Psoas muscle (tissue), 8 donors: Measurements from ENCODE around the gene CHKA. TPM values are rescaled to one million over a fixed set of nuclear protein-coding genes. Genes with fewer than 3 reads are reported as not detected.

Experiments used
- ATAC-seq, 4 donors: fragments of 200-7000 bp; cut with Tn5 transposase; one replicate each; pipeline ENCODE4 v1.9.1; 2020; ENCODE audit warnings: moderate library complexity in 3 of 4, mild to moderate bottlenecking in 2 of 4
- DNase-seq, 2 donors: peaks; one replicate each; pipeline ENCODE4 v3.0.0-alpha.2; 2020
- H3K27ac ChIP-seq: fragments of 200-600 bp; one replicate; pipeline ENCODE4 v1.8.0; 2022
- H3K27me3 ChIP-seq, 3 donors: fragments of 200-600 bp in 1 of 3; one replicate each; pipeline versions ENCODE4 v1.6.1 to v1.8.0; 2013 to 2022; ENCODE audit warnings: low read length in 2 of 3, mild to moderate bottlenecking in 2 of 3, moderate library complexity in 1 of 3; ENCODE audit not compliant: insufficient read depth in 3 of 3
- H3K36me3 ChIP-seq, 2 donors: fragments of 200-600 bp in 1 of 2; one replicate each; pipeline versions ENCODE4 v1.6.1 to v1.8.0; 2013 to 2022; ENCODE audit warnings: low read depth in 1 of 2, mild to moderate bottlenecking in 1 of 2, moderate library complexity in 1 of 2; ENCODE audit not compliant: insufficient read depth in 1 of 2
- H3K4me1 ChIP-seq: fragments of 200-600 bp; one replicate; pipeline ENCODE4 v1.8.0; 2022
- H3K4me3 ChIP-seq: fragments of 200-600 bp; one replicate; pipeline ENCODE4 v1.8.0; 2022; ENCODE audit warnings: mild to moderate bottlenecking
- H3K9me3 ChIP-seq: fragments of 200-600 bp; one replicate; pipeline ENCODE4 v1.8.0; 2022
- WGBS, 3 donors: extraction: QIAGEN DNeasy Blood & Tissue Kit; methylation state at CpG; one replicate each; pipeline versions ENCODE4 v1.1.6 to v1.1.7; 2013; 5-methylcytosine and 5-hydroxymethylcytosine counted together
- intact Hi-C, 2 donors: fragments of 100-400 bp; cut with DNase I; formaldehyde crosslinking; loops; one replicate each; pipeline versions ENCODE4 v1.11.0 to v1.14.2; 2022
- polyA plus RNA-seq, 3 donors: library from polyadenylated mRNA; stranded (reverse); fragments of 200-250 nt; gene quantifications; one replicate each; pipeline ENCODE4 v1.2.3, GENCODE V29; 2013
- total RNA-seq, 4 donors: library from RNA; stranded (reverse); fragmentation: NEBNext Ultra II Directional in 2 of 4; extraction: Animal tissue kit (Norgen Biotek cat#: 25700) in 2 of 4; gene quantifications; one replicate each; pipeline versions ENCODE4 v1.2.1 to v1.2.4, GENCODE V29; 2021 to 2023
- TF ChIP-seq, protein P1 (sequence below): fragments of 200-600 bp; IDR thresholded peaks from one replicate; pipeline ENCODE4 v1.8.0; 2022; ENCODE audit warnings: antibody characterized with exemption
- donor health status: healthy with polysubstance abuse.
- donor health status: DM: no; HTN: no; CAD: no; lungs with moderate emphysema.
- donor health status: Bipolar disorder and iron deficiency.
- donor health status: healthy.
- donor health status: DM: yes; HTN: yes; CAD: no.
- donor health status: DM: no; HTN: no; CAD: no.
- donor health status: DM: no; HTN: no; CAD: no.
- donor health status: DM: yes; HTN: yes; CAD: no.

The CHKA gene
- total and polyA plus RNA-seq, 7 donors: 3.6 to 11.2 (median 6.2) TPM

DNA sequence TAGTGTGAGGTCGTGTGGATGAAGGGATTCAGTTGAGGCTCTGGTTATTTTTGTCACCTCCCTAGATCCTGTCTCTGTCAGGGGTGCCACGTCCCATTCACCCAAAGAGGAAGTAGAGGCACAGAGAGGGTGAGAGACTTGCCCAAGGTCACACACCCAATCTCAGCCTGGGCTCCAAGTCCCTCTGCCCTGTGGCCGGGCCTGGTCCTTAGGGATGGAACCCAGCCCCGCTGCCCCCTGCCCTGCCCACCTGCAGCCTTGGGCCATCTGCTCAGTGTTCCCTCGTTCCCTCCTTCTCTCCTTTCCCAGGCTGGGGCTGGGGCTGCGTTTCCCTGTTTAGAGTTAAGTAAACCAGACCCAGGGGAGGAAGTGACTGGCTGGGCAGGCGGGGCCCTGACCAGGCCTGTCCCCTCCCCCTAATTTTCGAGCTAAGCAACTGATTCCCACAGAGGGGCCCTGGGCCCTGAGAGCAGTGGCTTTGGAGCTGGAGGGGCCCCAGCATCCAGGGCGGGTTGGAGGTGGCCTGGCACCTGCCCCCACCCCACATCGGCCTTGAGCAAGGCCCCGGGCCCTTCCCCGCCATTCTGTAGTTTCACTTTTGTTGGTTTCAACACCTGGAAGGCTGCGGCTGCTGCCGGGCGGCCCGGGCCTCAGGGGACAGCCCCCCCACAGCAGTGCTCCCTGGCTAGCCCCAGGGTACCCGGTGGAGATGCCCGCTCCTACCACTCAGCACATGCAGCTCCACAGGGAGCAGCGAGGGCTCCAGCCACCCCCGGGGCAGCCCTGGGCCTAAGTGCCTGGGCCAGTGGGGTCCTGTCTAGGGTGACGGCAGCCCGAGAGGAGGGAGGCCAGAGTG, 80.9 kb downstream of the CHKA start:
- Histone ChIP-seq H3K36me3 (peaks cover 0 to 18% of the 10 kb centered on the region in 2 donors), H3K4me3 (peak overlapping the region; percentile 75), H3K4me1 (peaks cover 18% of the 10 kb centered on the region), H3K9me3 (no peaks in the 10 kb centered on the region), H3K27ac (peak overlapping the region; percentile 77), H3K27me3 (no peaks in the 10 kb centered on the region)
- intact Hi-C loops: no loop called here
- WGBS, 3 donors: 41 to 49% (median 47%) methylated on average over 20 to 22 of the region's 22 CpGs
- ATAC-seq (peak in 1 of 4 donors; percentile 8), DNase-seq (peak; percentile 69 to 77)
- TF ChIP-seq, protein P1, sequence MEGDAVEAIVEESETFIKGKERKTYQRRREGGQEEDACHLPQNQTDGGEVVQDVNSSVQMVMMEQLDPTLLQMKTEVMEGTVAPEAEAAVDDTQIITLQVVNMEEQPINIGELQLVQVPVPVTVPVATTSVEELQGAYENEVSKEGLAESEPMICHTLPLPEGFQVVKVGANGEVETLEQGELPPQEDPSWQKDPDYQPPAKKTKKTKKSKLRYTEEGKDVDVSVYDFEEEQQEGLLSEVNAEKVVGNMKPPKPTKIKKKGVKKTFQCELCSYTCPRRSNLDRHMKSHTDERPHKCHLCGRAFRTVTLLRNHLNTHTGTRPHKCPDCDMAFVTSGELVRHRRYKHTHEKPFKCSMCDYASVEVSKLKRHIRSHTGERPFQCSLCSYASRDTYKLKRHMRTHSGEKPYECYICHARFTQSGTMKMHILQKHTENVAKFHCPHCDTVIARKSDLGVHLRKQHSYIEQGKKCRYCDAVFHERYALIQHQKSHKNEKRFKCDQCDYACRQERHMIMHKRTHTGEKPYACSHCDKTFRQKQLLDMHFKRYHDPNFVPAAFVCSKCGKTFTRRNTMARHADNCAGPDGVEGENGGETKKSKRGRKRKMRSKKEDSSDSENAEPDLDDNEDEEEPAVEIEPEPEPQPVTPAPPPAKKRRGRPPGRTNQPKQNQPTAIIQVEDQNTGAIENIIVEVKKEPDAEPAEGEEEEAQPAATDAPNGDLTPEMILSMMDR: no peak

DNA sequence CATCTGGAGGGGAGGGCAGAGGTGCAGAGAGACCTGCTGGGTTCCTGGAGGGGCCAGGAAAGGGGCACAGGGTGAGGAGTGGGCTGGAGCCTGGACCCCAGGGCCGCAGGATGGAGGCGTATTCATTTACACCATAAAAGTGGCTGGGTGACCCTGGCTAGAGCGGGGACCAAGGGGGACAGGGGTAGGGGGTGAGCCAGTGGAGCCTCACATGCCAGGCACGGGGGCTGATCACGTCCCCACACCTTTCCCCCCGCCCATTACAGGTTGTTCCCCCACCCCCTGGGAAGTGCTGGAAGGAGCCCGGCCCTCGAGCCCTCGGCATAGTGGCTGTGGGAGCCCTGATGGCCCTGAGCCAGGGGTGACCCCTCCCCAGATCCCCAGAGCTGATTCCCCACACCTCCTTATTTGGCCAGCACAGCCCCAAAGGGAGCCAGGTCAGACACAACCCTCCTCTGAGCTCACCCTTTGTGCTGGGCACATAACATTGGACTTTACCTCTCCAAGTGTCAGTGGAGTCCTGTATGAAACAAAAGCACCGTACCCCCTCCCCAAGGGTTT, 81.6 kb downstream of the CHKA start:
- Histone ChIP-seq H3K4me3 (peak overlapping the region; percentile 75), H3K36me3 (peaks cover 0 to 18% of the 10 kb centered on the region in 2 donors), H3K27me3 (no peaks in the 10 kb centered on the region), H3K4me1 (peaks cover 18% of the 10 kb centered on the region), H3K27ac (peak overlapping the region; percentile 77), H3K9me3 (no peaks in the 10 kb centered on the region)
- intact Hi-C loops: no loop called here
- DNase-seq (peak; percentile 24 to 59), ATAC-seq (no peak)
- TF ChIP-seq, protein P1: no peak
- WGBS, 3 donors: 44 to 53% (median 51%) methylated on average over 9 to 10 of the region's 10 CpGs

DNA sequence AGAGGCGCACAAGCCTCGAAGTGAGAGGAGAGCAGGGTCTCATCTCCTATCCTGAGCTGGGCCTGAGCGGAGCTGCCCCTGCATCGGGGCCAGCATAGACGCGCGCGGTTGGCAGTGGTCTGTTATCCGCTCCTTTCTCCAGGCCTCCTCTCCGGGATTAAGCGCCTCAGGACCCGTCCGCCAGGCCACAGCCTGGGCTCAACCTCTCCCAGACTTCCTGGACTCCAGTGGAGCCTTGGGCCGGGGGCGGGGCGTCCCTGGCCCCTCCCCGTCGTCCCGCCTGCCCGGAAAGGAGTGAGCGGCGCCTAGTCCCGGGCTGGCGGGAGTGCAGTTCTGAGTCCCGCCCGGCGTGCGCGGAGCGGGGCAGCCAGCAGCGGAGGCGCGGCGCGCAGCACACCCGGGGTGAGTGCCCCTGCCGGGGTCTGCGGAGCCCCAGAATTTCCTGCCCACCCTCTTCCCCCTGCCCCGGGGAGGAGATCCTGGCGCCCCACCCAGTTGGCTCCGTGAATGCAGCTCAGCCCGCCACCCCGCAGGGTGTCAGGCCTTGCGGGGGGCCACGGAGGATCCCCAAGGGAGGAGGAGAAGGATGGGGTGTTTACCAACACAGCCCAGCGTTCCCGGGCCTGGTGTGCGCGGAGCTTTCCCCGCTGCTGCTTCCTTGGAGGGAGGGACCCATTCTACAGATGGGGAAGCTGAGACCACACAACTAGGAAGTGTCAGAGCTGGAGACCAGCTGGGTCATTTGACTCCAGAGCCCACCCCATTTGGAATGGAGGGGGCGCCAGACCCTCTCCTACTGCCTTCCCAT, 82.3 kb downstream of the CHKA start, which contains the start of gene TCIRG1:
Gene TCIRG1, plus strand, starts transcription at position 308 of the 808 bp plus-strand sequence. CDS start 2,247 bp downstream, outside the sequence.
- Histone ChIP-seq H3K4me3 (peak within 1 kb of the TSS; percentile 75), H3K4me1 (peaks cover 18% of the 10 kb centered on the region), H3K9me3 (no peaks in the 10 kb centered on the region), H3K36me3 (peaks cover 0 to 25% of the 10 kb centered on the region in 2 donors), H3K27ac (peak within 1 kb of the TSS; percentile 77), H3K27me3 (no peaks in the 10 kb centered on the region)
- intact Hi-C loops: no loop called here
- TF ChIP-seq, protein P1: no peak
- peak; percentile 72 to 82 (median 78) for ATAC-seq
- WGBS, 3 donors: 8 to 12% (median 10%) methylated on average over 40 to 51 of the region's 51 CpGs
- peak; percentile 90 for DNase-seq

DNA sequence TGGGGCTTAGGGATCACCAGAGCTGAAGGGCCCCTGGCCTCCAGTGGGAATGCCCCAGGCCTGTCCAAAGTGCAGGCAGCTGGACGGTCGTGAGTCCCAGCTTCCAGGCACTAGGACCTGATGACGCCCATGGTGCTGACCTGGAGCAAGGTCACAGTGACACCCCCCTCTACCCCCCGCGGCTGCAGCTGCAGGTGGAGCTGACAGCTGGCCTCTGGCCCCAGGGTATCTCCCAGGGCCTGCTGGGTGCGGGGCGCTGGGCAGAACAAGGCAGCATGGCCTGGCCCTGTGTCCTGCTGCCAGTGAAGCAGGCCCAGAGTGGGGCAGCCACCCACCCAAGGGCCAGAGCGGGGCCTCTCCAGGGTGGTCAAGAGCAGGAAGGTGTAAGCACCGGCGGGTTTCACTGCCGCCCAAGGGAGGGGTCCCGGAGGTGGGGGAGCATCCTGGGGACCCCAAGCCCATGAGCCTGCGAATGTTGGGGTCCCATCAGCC, 82.9 kb downstream of the CHKA start:
- Histone ChIP-seq H3K27me3 (no peaks in the 10 kb centered on the region), H3K9me3 (no peaks in the 10 kb centered on the region), H3K4me3 (peak overlapping the region; percentile 75), H3K27ac (peak overlapping the region; percentile 77), H3K4me1 (peaks cover 20% of the 10 kb centered on the region), H3K36me3 (peaks cover 0 to 30% of the 10 kb centered on the region in 2 donors)
- 20 to 33% (median 23%) methylated on average over 13 of the region's 13 CpGs for WGBS, 3 donors
- TF ChIP-seq, protein P1: no peak
- ATAC-seq (peak; percentile 18 to 35 (median 28)), DNase-seq (peak; percentile 27 to 72)
- intact Hi-C loops: no loop called here
